IMR-90 (cell line): Measurements from ENCODE around the gene ATP1B2. TPM values are rescaled to one million over a fixed set of nuclear protein-coding genes. Genes with fewer than 3 reads are reported as not detected.

Source experiments
- ATAC-seq: fragments of 200-7000 bp; cut with Tn5 transposase; 2 replicates; pipeline ENCODE4 v1.9.1; 2020; ENCODE audit warnings: low read depth, mild to moderate bottlenecking, moderate library complexity
- BruUV-seq: library from RNA; stranded (reverse); fragments of 400-500 nt; replicated peaks from 2 replicates; lab custom pipeline; 2021; lab: Mats Ljungman, UMichigan
- CTCF ChIA-PET: fragments of 300-600 bp; formaldehyde crosslinking; extraction: SDS; loops from one replicate; lab custom pipeline; 2021; ENCODE audit warnings: antibody characterized with exemption; lab: Yijun Ruan, JAX
- POLR2A ChIA-PET: fragments of 300-600 bp; sonication (Branson Sonifier 250); formaldehyde crosslinking; loops from one replicate; lab custom pipeline; 2022; ENCODE audit warnings: antibody characterized with exemption; ENCODE audit not compliant: unreplicated experiment; lab: Charles Lee
- DNase-seq: peaks from one replicate; pipeline ENCODE4 v3.0.0; 2013
- H2AFZ ChIP-seq: replicated peaks from 2 replicates; pipeline ENCODE3; 2013; ENCODE audit warnings: low read length, mild to moderate bottlenecking; ENCODE audit not compliant: poor library complexity
- H2AK5ac ChIP-seq: 2 replicates; pipeline ENCODE4 v1.6.1; 2013; ENCODE audit warnings: low read depth, low read length, inconsistent platforms
- H2AK9ac ChIP-seq: replicated peaks from 2 replicates; pipeline ENCODE3; 2013; ENCODE audit warnings: mild to moderate bottlenecking, low read depth, low read length, moderate library complexity; ENCODE audit not compliant: poor library complexity
- H2BK120ac ChIP-seq: 2 replicates; pipeline ENCODE4 v1.6.1; 2013; ENCODE audit warnings: low read depth, low read length, inconsistent platforms
- H2BK15ac ChIP-seq: 3 replicates; pipeline ENCODE4 v1.6.1; 2013; ENCODE audit warnings: low read depth, low read length, inconsistent platforms
- H2BK20ac ChIP-seq: 2 replicates; pipeline ENCODE4 v1.6.1; 2013; ENCODE audit warnings: low read depth, mild to moderate bottlenecking, inconsistent platforms, low read length, moderate library complexity
- H2BK5ac ChIP-seq: 2 replicates; pipeline ENCODE4 v1.6.1; 2013; ENCODE audit warnings: mild to moderate bottlenecking, low read depth, low read length, inconsistent platforms; ENCODE audit not compliant: poor library complexity, severe bottlenecking
- H3K14ac ChIP-seq: replicated peaks from 2 replicates; pipeline ENCODE4 v1.6.1; 2013; ENCODE audit warnings: low read depth, low read length, inconsistent platforms
- H3K18ac ChIP-seq: 2 replicates; pipeline ENCODE4 v1.6.1; 2013; ENCODE audit warnings: low read depth, low read length, control low read depth
- H3K23ac ChIP-seq: 2 replicates; pipeline ENCODE4 v1.6.1; 2013; ENCODE audit warnings: low read depth, low read length, inconsistent platforms
- H3K27ac ChIP-seq: 2 replicates; pipeline ENCODE4 v1.5.1; 2013; ENCODE audit warnings: mild to moderate bottlenecking, control low read depth, low read length; ENCODE audit not compliant: insufficient read depth
- H3K27me3 ChIP-seq: 2 replicates; pipeline ENCODE4 v1.6.1; 2013; ENCODE audit warnings: low read length; ENCODE audit not compliant: control insufficient read depth, insufficient read depth
- H3K36me3 ChIP-seq: 2 replicates; pipeline ENCODE4 v1.6.1; 2013; ENCODE audit warnings: low read length, mixed read lengths; ENCODE audit not compliant: control insufficient read depth, insufficient read depth
- H3K4ac ChIP-seq: 2 replicates; pipeline ENCODE4 v1.6.1; 2013; ENCODE audit warnings: low read depth, low read length, inconsistent platforms
- H3K4me1 ChIP-seq: 2 replicates; pipeline ENCODE4 v1.6.1; 2013; ENCODE audit warnings: low read length, mixed read lengths; ENCODE audit not compliant: control insufficient read depth, insufficient read depth
- H3K4me2 ChIP-seq: 2 replicates; pipeline ENCODE4 v1.6.1; 2013; ENCODE audit warnings: low read depth, mild to moderate bottlenecking, control low read depth, low read length, moderate library complexity
- H3K4me3 ChIP-seq: 2 replicates; pipeline ENCODE4 v1.5.1; 2013; ENCODE audit warnings: low read depth, mild to moderate bottlenecking, control low read depth, low read length, moderate library complexity; ENCODE audit not compliant: insufficient read depth
- H3K56ac ChIP-seq: 2 replicates; pipeline ENCODE4 v1.6.1; 2013; ENCODE audit warnings: low read length, inconsistent platforms; ENCODE audit not compliant: insufficient read depth; ENCODE audit errors: extremely low read depth
- H3K79me1 ChIP-seq, 2 experiments: 2 replicates each; pipeline ENCODE4 v1.6.1; 2013; ENCODE audit warnings: low read length in 2 of 2, inconsistent platforms in 1 of 2, low read depth in 1 of 2
- H3K9ac ChIP-seq: 2 replicates; pipeline ENCODE4 v1.6.1; 2013; ENCODE audit warnings: low read depth, low read length, control low read depth
- H3K9me1 ChIP-seq: 2 replicates; pipeline ENCODE4 v1.6.1; 2013; ENCODE audit warnings: low read length, inconsistent platforms; ENCODE audit not compliant: insufficient read depth
- H3K9me3 ChIP-seq: 2 replicates; pipeline ENCODE4 v1.6.1; 2013; ENCODE audit warnings: low read length; ENCODE audit not compliant: control insufficient read depth, insufficient read depth
- H4K20me1 ChIP-seq: 2 replicates; pipeline ENCODE4 v1.6.1; 2013; ENCODE audit warnings: low read length, inconsistent platforms; ENCODE audit not compliant: insufficient read depth
- H4K5ac ChIP-seq: 2 replicates; pipeline ENCODE4 v1.6.1; 2013; ENCODE audit warnings: mild to moderate bottlenecking, low read depth, low read length, control low read depth
- H4K8ac ChIP-seq, 2 experiments: 2 replicates each; pipeline ENCODE4 v1.6.1; 2013; ENCODE audit warnings: low read depth in 2 of 2, low read length in 2 of 2, control low read depth in 1 of 2, inconsistent platforms in 1 of 2
- H4K91ac ChIP-seq: 2 replicates; pipeline ENCODE4 v1.6.1; 2013; ENCODE audit warnings: low read depth, low read length, inconsistent platforms; ENCODE audit not compliant: insufficient read depth
- MAFK ChIP-seq: IDR thresholded peaks from 2 replicates; pipeline ENCODE4 v1.6.1; 2012; ENCODE audit warnings: low read depth, low read length, improper control_type of control experiment
- MAZ ChIP-seq: IDR thresholded peaks from 2 replicates; pipeline ENCODE4 v1.6.1; 2012; ENCODE audit warnings: low read depth, mild to moderate bottlenecking, low read length, improper control_type of control experiment, moderate library complexity, borderline replicate concordance
- WGBS, 2 experiments: methylation state at CpG; one replicate each; pipeline versions ENCODE4 v1.1.5 to v1.1.7; 2013; ENCODE audit warnings: missing lambda C conversion rate in 2 of 2; ENCODE audit not compliant: insufficient read length in 1 of 2; ENCODE audit errors: extremely low coverage in 2 of 2; 5-methylcytosine and 5-hydroxymethylcytosine counted together
- dilution Hi-C: fragments of 300-500 bp; cut with HindIII; formaldehyde crosslinking; loops from one replicate; pipeline ENCODE4 v1.14.3; 2018; ENCODE audit warnings: low sequenced_read_pairs; ENCODE audit not compliant: unreplicated experiment
- in situ Hi-C: fragments of 300-500 bp; cut with MboI; formaldehyde crosslinking; loops from 3 replicates; pipeline ENCODE4 v1.14.3; 2019; ENCODE audit warnings: low sequenced_read_pairs, inconsistent platforms, mixed read lengths
- intact Hi-C: fragments of 100-400 bp; cut with micrococcal nuclease; formaldehyde crosslinking; loops from 2 replicates; pipeline ENCODE4 v1.10.0; 2022
- polyA plus RNA-seq, 3 experiments: library from polyadenylated mRNA; depleted of rRNA; stranded (reverse); fragments of >200 nt; gene quantifications; 2 replicates each; pipeline ENCODE4 v1.2.3, GENCODE V29; 2012; ENCODE audit warnings: low replicate concordance in 1 of 3
- total RNA-seq: library from RNA; depleted of rRNA; stranded (reverse); fragments of >200 nt; gene quantifications from 2 replicates; pipeline ENCODE4 v1.2.3, GENCODE V29; 2012
- TF ChIP-seq, protein P1 (sequence below): conservative IDR thresholded peaks from 2 replicates; pipeline ENCODE4 v1.5.1; 2012; ENCODE audit warnings: mild to moderate bottlenecking, low read depth, low read length, improper control_type of control experiment
- TF ChIP-seq, protein P2 (sequence below): fragments of 150-350 bp; IDR thresholded peaks from 2 replicates; pipeline ENCODE4 v1.6.1; 2016; ENCODE audit warnings: low read depth, mild to moderate bottlenecking, low read length, moderate library complexity, borderline replicate concordance

The ATP1B2 gene
- total and polyA plus RNA-seq, 2 of the 4 experiments (the other 2 are of a cell fraction): 0.02 TPM; not detected in 1

DNA sequence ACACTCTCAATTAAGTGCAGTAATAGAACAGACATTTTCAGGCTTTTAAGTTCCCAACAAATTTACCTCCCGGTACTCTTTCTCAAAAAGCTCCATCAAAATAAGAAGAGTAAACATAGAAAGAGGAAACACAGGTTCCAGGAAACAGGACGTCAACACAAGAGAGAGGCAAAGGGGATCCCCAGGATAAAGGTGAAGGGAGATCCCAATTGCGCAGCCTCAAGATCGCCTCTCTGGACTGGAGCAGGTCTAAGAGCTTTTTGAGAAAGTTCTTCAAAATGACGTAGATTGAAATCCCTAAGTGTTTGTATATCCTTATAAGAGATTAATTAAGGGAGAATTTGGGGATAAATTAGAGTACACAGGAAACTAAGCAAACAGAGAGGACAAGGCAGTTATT, 32.1 kb upstream of the ATP1B2 start:
- Histone ChIP-seq H2BK120ac (no peak overlapping the region), H3K27ac (no peak overlapping the region), H3K56ac (no peak overlapping the region), H3K14ac (no peak overlapping the region), H3K9me1 (peaks cover 3% of the 10 kb centered on the region; the same call in 1 of the 2 replicates), H2AFZ (no peak overlapping the region), H4K20me1 (peaks cover 8% of the 10 kb centered on the region; the same call in 1 of the 2 replicates), H3K4me2 (no peak overlapping the region), H3K18ac (no peak overlapping the region), H4K91ac (no peak overlapping the region), H3K9me3 (no peaks in the 10 kb centered on the region), H2BK15ac (no peak overlapping the region), H3K23ac (no peak overlapping the region), H3K27me3 (no peaks in the 10 kb centered on the region; the same call in 1 of the 2 replicates), H4K8ac (no peak overlapping the region), H3K79me1 (peaks cover 6 to 7% of the 10 kb centered on the region in 2 experiments; a peak in 3 of 4 replicates), H3K4me3 (no peak overlapping the region), H3K4ac (no peak overlapping the region), H3K4me1 (peaks cover 1% of the 10 kb centered on the region; the same call in 1 of the 2 replicates), H2BK5ac (no peak overlapping the region), H4K5ac (no peak overlapping the region), H2AK5ac (no peak overlapping the region), H3K36me3 (no peaks in the 10 kb centered on the region), H2BK20ac (no peak overlapping the region), H3K9ac (no peak overlapping the region), H2AK9ac (no peak overlapping the region)
- ChIA-PET POLR2A (no interaction called here), CTCF (interaction anchor here (1.4 kb wide), 1 partner anchor 14 kb away, joined by 3 read pairs; no protein-coding TSS in a partner anchor)
- WGBS, 2 experiments: 100% methylated on average over 1 of the region's 5 CpGs; no CpG with 5 or more reads in 1 of the 2 experiments
- intact Hi-C loops (no loop called here), in situ Hi-C loops (no loop called here), dilution Hi-C loops (no loop called here)
- TF ChIP-seq MAZ (no peak), MAFK (no peak)
- TF ChIP-seq, protein P1, sequence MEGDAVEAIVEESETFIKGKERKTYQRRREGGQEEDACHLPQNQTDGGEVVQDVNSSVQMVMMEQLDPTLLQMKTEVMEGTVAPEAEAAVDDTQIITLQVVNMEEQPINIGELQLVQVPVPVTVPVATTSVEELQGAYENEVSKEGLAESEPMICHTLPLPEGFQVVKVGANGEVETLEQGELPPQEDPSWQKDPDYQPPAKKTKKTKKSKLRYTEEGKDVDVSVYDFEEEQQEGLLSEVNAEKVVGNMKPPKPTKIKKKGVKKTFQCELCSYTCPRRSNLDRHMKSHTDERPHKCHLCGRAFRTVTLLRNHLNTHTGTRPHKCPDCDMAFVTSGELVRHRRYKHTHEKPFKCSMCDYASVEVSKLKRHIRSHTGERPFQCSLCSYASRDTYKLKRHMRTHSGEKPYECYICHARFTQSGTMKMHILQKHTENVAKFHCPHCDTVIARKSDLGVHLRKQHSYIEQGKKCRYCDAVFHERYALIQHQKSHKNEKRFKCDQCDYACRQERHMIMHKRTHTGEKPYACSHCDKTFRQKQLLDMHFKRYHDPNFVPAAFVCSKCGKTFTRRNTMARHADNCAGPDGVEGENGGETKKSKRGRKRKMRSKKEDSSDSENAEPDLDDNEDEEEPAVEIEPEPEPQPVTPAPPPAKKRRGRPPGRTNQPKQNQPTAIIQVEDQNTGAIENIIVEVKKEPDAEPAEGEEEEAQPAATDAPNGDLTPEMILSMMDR: no peak
- TF ChIP-seq, protein P2, sequence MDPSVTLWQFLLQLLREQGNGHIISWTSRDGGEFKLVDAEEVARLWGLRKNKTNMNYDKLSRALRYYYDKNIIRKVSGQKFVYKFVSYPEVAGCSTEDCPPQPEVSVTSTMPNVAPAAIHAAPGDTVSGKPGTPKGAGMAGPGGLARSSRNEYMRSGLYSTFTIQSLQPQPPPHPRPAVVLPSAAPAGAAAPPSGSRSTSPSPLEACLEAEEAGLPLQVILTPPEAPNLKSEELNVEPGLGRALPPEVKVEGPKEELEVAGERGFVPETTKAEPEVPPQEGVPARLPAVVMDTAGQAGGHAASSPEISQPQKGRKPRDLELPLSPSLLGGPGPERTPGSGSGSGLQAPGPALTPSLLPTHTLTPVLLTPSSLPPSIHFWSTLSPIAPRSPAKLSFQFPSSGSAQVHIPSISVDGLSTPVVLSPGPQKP: no peak
- no TSS peak for BruUV-seq
- ATAC-seq: no peak
- DNase-seq: no peak
